Glutamatergic neuron (in vitro differentiated cells): Measurements from ENCODE around the gene ANKRD17. TPM values are rescaled to one million over a fixed set of nuclear protein-coding genes. Genes with fewer than 3 reads are reported as not detected.

Source experiments
- DNase-seq: peaks from one replicate; pipeline ENCODE4 v3.0.0; 2022
- H3K27ac Mint-ChIP-seq: one replicate; pipeline ENCODE4 v1.8.0; 2020; ENCODE audit warnings: mild to moderate bottlenecking, mixed read lengths, inconsistent platforms; ENCODE audit not compliant: unreplicated experiment
- H3K27me3 Mint-ChIP-seq: one replicate; pipeline ENCODE4 v1.8.0; 2020; ENCODE audit warnings: mild to moderate bottlenecking, moderate library complexity, mixed read lengths, inconsistent platforms; ENCODE audit not compliant: unreplicated experiment
- H3K36me3 Mint-ChIP-seq: one replicate; pipeline ENCODE4 v1.8.0; 2020; ENCODE audit warnings: mild to moderate bottlenecking, mixed read lengths, inconsistent platforms; ENCODE audit not compliant: unreplicated experiment
- H3K4me1 Mint-ChIP-seq: one replicate; pipeline ENCODE4 v1.8.0; 2020; ENCODE audit warnings: mild to moderate bottlenecking, low read depth, mixed read lengths, inconsistent platforms; ENCODE audit not compliant: unreplicated experiment
- H3K4me3 Mint-ChIP-seq: one replicate; pipeline ENCODE4 v1.8.0; 2020; ENCODE audit warnings: mild to moderate bottlenecking, mixed read lengths, inconsistent platforms; ENCODE audit not compliant: unreplicated experiment
- H3K9me3 Mint-ChIP-seq: one replicate; pipeline ENCODE4 v1.8.0; 2020; ENCODE audit warnings: mild to moderate bottlenecking, moderate library complexity, mixed read lengths, inconsistent platforms; ENCODE audit not compliant: unreplicated experiment
- total RNA-seq: library from RNA; stranded (reverse); fragmentation: NEBNext Ultra II Directional; extraction: Animal tissue kit (Norgen Biotek cat#: 25700); gene quantifications from one replicate; pipeline ENCODE4 v1.2.1, GENCODE V29; 2021; ENCODE audit not compliant: unreplicated experiment
- TF ChIP-seq, protein P1 (sequence below): fragments of 200-600 bp; sonication (generic); IDR thresholded peaks from one replicate; pipeline ENCODE4 v1.5.0; 2021; ENCODE audit not compliant: partially characterized antibody, unreplicated experiment

ANKRD17 gene
- total RNA-seq, 1 donor from 2014 or later = 91.9 TPM

- Mint-ChIP-seq H3K36me3 (peaks cover 5% of the 10 kb centered on the region), H3K4me1 (no peaks in the 10 kb centered on the region), H3K27me3 (no peaks in the 10 kb centered on the region), H3K9me3 (no peaks in the 10 kb centered on the region), H3K27ac (no peak overlapping the region), H3K4me3 (no peak overlapping the region)
- TF ChIP-seq, protein P1, sequence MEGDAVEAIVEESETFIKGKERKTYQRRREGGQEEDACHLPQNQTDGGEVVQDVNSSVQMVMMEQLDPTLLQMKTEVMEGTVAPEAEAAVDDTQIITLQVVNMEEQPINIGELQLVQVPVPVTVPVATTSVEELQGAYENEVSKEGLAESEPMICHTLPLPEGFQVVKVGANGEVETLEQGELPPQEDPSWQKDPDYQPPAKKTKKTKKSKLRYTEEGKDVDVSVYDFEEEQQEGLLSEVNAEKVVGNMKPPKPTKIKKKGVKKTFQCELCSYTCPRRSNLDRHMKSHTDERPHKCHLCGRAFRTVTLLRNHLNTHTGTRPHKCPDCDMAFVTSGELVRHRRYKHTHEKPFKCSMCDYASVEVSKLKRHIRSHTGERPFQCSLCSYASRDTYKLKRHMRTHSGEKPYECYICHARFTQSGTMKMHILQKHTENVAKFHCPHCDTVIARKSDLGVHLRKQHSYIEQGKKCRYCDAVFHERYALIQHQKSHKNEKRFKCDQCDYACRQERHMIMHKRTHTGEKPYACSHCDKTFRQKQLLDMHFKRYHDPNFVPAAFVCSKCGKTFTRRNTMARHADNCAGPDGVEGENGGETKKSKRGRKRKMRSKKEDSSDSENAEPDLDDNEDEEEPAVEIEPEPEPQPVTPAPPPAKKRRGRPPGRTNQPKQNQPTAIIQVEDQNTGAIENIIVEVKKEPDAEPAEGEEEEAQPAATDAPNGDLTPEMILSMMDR = no peak
- DNase-seq = no peak
Observed at GRCh38 chr4:73090738-73091137, 167.9 kb downstream of the ANKRD17 start.

DNA sequence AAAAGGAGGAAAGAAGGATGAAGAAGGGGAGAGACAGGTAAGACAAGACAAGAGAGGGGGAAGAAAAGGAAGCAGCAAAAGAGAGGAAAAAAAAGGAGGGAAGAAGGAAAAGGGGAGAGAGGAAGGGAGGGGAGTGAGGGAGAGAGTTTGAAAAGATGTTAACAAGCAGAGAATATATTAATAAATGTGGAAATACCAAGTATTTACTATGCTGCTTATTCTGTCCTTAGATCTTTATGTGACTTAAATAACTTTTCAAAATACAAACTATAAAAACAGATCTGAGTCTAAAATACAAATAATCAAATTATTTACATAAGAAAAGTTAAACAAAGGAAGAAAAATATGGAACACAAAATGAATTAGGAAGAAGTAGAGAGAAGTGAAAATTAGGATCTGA, 170.7 kb downstream of the ANKRD17 start:
- no peaks in the 10 kb centered on the region for H3K27me3 Mint-ChIP-seq
- H3K4me1 Mint-ChIP-seq = no peaks in the 10 kb centered on the region
- no peak for DNase-seq
- H3K4me3 Mint-ChIP-seq = no peak overlapping the region
- TF ChIP-seq, protein P1 = no peak
- no peaks in the 10 kb centered on the region for H3K9me3 Mint-ChIP-seq
- H3K36me3 Mint-ChIP-seq = peaks cover 5% of the 10 kb centered on the region
- H3K27ac Mint-ChIP-seq = no peak overlapping the region

- no peaks in the 10 kb centered on the region for H3K36me3 Mint-ChIP-seq
- no peak overlapping the region for H3K27ac Mint-ChIP-seq
- H3K4me3 Mint-ChIP-seq = no peak overlapping the region
- no peaks in the 10 kb centered on the region for H3K9me3 Mint-ChIP-seq
- TF ChIP-seq, protein P1 = no peak
- no peaks in the 10 kb centered on the region for H3K4me1 Mint-ChIP-seq
- DNase-seq = no peak
- H3K27me3 Mint-ChIP-seq = no peaks in the 10 kb centered on the region
Observed at GRCh38 chr4:73086095-73086868, 172.3 kb downstream of the ANKRD17 start.

DNA sequence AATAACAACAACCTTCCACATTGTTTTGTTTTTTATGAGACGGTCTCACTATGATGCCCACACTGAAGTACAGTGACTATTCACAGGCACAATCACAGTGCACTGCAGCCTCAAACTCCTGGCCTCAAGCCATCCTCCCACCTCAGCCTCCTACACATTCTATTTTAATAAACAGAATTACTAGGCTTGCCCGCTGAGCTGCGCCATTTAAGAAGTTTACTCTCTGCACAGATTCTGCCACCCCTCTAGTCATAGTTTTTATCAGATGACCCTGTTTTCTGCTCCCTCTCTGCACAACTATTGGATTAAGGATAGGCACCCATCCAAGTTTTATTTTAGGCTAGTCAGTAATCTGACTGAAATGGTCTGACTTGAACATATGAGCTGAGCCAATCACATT, 177.8 kb downstream of the ANKRD17 start:
- Mint-ChIP-seq H3K4me3 (no peak overlapping the region), H3K4me1 (no peaks in the 10 kb centered on the region), H3K27me3 (no peaks in the 10 kb centered on the region), H3K27ac (no peak overlapping the region), H3K36me3 (no peaks in the 10 kb centered on the region), H3K9me3 (no peaks in the 10 kb centered on the region)
- TF ChIP-seq, protein P1 = no peak
- no peak for DNase-seq

DNA sequence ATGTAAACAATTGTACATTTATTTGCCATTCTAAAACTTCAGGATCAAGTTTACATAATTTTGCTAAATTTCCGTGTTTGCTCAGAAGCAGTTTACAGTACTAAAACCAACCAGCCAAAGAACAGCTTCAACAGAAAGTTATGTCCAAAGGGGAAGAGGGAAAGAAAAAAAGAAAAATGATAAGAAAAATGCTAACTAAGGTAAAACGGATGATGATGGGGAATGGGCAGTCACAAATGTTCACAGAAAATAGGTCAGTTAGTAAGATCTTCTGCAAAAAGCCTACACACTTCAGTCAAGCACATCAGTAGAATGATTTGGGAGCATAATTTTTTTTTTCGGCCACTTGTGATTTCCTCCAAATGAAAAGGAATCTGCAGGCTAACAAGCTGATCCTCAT, 182.8 kb downstream of the ANKRD17 start:
- TF ChIP-seq, protein P1 = no peak
- Mint-ChIP-seq H3K4me1 (no peaks in the 10 kb centered on the region), H3K4me3 (no peak overlapping the region), H3K27me3 (no peaks in the 10 kb centered on the region), H3K9me3 (no peaks in the 10 kb centered on the region), H3K36me3 (no peaks in the 10 kb centered on the region), H3K27ac (no peak overlapping the region)
- DNase-seq = no peak
